Hematopoietic multipotent progenitor cell treated with erythropoietin and hydrocortisone succinate and interleukin-3 and kit ligand, for 6 days (in vitro differentiated cells): Measurements from ENCODE around the gene RPUSD4.

Experiments used
- DNase-seq: peaks from one replicate; pipeline ENCODE4 v3.0.0-alpha.2; 2015

Gene RPUSD4

DNA sequence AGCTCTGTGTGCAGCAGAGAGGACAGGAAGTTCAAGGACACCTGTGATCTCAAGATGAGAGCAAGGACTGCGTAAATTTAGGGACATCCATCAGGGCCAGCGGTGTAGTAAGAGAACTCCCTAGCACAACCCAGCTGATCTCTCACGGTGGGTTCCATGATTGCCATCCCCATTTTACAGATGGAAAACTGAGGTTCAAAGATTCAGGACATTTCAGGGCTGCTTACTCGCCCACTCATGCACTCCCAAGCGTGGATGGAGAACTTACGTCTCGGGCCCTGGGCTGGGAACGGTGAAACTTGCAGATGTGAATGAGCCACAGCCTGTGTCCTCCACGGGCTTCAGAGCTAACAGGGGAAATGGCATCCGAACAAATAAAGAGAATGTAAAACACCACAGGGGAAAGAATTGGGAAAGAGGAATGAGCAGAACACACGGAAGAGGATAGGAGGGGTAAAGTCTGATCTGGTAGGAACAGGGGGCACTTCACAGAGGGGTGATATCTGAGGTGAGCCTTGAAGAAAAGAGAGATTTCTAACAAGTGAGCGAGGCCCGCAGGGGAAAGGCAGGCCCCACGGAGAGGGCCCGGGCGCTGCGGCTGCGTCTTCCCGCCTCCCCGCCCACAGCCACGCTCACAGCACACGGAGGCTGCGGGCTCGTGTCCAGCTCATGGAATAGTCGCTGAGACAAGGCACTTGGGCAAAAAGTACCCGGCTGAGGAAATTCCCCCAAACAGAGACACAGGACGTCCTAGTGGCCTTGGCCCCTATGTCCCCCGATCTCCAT lies 55.9 kb downstream of the RPUSD4 start:
- no peak for DNase-seq

DNA sequence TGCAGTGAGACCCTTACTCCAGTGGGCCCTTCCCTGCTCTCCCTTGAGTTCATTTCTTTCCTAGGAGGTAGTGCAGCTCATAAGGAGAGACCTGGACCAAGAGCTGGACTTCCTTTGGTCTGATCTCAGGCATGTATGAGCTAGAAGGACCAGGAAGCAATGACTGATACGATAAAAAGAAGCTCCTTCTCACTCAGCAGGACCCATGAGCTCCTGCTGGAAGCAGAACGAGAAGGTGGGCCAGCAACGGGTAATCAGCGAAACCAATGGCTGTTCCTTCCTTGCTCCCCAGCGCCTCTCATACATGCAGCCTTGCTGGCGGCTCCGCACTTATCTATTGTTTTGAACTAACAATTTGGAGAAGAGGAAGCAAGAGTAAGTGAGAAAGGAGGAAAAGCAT lies 56.8 kb downstream of the RPUSD4 start:
- DNase-seq: no peak

DNA sequence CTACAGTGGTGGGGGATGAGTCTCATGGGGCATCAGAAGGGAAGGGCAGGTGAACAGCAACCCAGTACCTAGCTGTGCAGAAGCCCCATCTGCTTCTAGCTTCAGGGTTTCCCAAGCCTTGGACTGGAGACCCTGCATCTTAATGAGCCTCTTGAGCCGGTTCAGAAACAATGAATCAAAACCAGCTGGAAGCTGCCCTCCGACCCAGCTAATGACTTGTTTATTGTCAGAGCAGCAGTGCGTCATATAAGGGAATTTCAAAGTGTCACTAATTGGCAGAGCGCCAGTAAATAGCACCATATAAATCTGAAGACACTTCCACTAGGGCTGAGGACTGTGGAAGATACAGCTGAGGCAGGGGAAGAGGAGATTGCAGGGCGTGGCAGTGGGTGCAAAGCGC lies 57.5 kb downstream of the RPUSD4 start:
- DNase-seq: no peak

DNA sequence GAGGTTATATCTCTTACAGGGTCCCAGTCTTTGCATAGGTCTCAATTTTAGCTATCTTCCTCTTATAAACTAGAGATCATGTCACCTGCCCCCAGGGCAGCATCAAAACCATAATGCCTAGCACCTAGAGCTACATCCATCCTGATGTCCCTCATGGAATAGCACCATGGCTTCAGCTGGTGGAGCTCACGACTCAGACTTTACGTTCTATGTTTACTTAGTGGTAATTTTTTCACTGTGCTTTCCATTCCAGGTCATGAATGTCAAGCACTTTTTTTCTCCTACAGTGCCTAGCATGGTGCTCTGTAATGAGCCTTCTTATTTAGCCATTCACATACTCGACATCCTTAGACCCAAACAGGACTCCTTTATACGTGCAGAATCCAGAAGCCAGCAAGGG lies 58.4 kb downstream of the RPUSD4 start:
- DNase-seq: no peak

DNA sequence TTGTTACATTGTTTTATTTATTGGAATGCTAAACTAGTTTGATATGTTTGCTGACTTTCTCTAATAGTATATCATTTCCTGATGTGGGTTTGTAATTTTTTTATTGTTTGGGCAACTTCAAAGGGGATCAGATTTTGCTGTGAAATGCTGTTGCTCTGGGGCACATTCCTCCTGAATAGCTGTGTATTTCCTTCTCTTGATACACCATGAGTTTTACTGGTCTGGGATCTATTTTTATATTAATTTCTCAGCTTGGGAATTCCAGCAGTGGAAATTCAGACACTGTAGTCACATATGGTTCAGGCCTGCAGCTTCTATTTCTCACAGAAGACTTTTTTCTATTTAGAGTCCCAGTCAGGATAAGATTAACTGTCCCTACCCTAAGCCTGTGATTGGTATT lies 58.9 kb downstream of the RPUSD4 start:
- DNase-seq: no peak

DNA sequence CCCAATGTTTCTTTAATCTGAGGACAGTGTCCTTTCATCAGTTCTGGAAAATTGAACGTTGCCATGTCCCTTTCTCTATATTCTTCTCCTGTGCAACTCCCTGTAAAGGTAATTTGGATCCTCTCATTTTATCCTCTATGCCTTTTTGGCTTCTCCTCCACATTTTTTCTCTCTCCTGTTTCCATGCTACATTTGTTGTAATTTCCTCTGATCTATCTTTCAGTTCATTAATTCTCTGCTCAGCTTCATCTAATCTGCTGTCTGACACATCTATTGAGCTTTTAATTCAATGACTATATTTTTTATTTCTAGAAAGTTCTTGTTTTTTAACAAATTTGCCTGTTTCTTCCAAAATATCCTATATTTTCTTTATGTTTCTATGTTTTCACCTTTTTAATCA lies 59.3 kb downstream of the RPUSD4 start:
- DNase-seq: no peak
